HEK293 (cell line): ENCODE results near the gene SMIM29.

Source experiments
- CTCF ChIA-PET: fragments of 350-600 bp; formaldehyde crosslinking; extraction: SDS; loops from one replicate; lab custom pipeline; 2021; ENCODE audit warnings: antibody characterized with exemption; lab: Yijun Ruan, JAX
- POLR2A ChIA-PET: fragments of 300-600 bp; formaldehyde crosslinking; extraction: SDS; loops from one replicate; lab custom pipeline; 2020; ENCODE audit warnings: antibody characterized with exemption, inconsistent platforms; lab: Yijun Ruan, JAX
- H3K27ac ChIP-seq: fragments of 200-500 bp; sonication (Bioruptor generic); 2 replicates; pipeline ENCODE4 v1.5.1; 2014; ENCODE audit warnings: low read depth, low read length, control low read depth, inconsistent platforms; ENCODE audit errors: extremely low read depth
- H3K36me3 ChIP-seq, 2 experiments: fragments of 200-500 bp in 1 of 2; sonication (Bioruptor generic) in 1 of 2; 1 replicate in 1 of 2; 2 replicates in 1 of 2; pipeline ENCODE4 v1.5.1; 2014 to 2017; ENCODE audit warnings: inconsistent platforms in 2 of 2, low read length in 2 of 2; ENCODE audit not compliant: control insufficient read depth in 2 of 2, insufficient read depth in 1 of 2
- H3K4me1 ChIP-seq: fragments of 200-500 bp; sonication (Bioruptor generic); 2 replicates; pipeline ENCODE4 v1.5.1; 2014; ENCODE audit warnings: mild to moderate bottlenecking, low read length, inconsistent platforms; ENCODE audit not compliant: control insufficient read depth, insufficient read depth
- H3K4me3 ChIP-seq: 2 replicates; pipeline ENCODE4 v1.5.1; 2011; ENCODE audit warnings: low read depth, mild to moderate bottlenecking, control low read depth, low read length, moderate library complexity
- H3K9me3 ChIP-seq: fragments of 200-500 bp; sonication (Bioruptor generic); 2 replicates; pipeline ENCODE4 v1.5.1; 2014; ENCODE audit warnings: low read depth, low read length, inconsistent platforms; ENCODE audit not compliant: control insufficient read depth, insufficient read depth
- BCL11A ChIP-seq: fragments of 450-650 bp; formaldehyde crosslinking; IDR thresholded peaks from 2 replicates; pipeline ENCODE4 v1.5.1; 2016; ENCODE audit warnings: low read depth, missing biosample characterization, missing genetic modification characterization
- GFI1B ChIP-seq: fragments of 450-650 bp; formaldehyde crosslinking; IDR thresholded peaks from 2 replicates; pipeline ENCODE4 v1.5.1; 2016; ENCODE audit warnings: missing biosample characterization, missing genetic modification characterization
- HOXD13 ChIP-seq: sonication (generic); formaldehyde crosslinking; IDR thresholded peaks from 2 replicates; pipeline ENCODE4 v1.8.0; 2022; ENCODE audit warnings: missing genetic modification reagents, borderline replicate concordance
- KLF8 ChIP-seq: fragments of 450-650 bp; formaldehyde crosslinking; IDR thresholded peaks from 2 replicates; pipeline ENCODE4 v1.5.1; 2016; ENCODE audit warnings: missing biosample characterization, missing genetic modification characterization
- MEIS1 ChIP-seq: sonication (generic); formaldehyde crosslinking; IDR thresholded peaks from 2 replicates; pipeline ENCODE4 v1.8.1; 2022; ENCODE audit warnings: missing genetic modification reagents, mild to moderate bottlenecking, borderline replicate concordance
- ZBTB7A ChIP-seq: fragments of 450-650 bp; formaldehyde crosslinking; IDR thresholded peaks from 2 replicates; pipeline ENCODE4 v1.5.1; 2016; ENCODE audit warnings: low read depth, missing biosample characterization, missing genetic modification characterization
- ZNF112 ChIP-seq: fragments of 450-650 bp; formaldehyde crosslinking; IDR thresholded peaks from 2 replicates; pipeline ENCODE4 v1.5.0; 2017; ENCODE audit warnings: missing biosample characterization, missing genetic modification characterization
- ZNF121 ChIP-seq: fragments of 450-650 bp; formaldehyde crosslinking; IDR thresholded peaks from 2 replicates; pipeline ENCODE4 v1.5.1; 2016; ENCODE audit warnings: missing biosample characterization, missing genetic modification characterization
- ZNF140 ChIP-seq: fragments of 450-650 bp; formaldehyde crosslinking; IDR thresholded peaks from 2 replicates; pipeline ENCODE4 v1.5.1; 2016; ENCODE audit warnings: missing biosample characterization, missing genetic modification characterization
- ZNF157 ChIP-seq: fragments of 450-650 bp; formaldehyde crosslinking; IDR thresholded peaks from 2 replicates; pipeline ENCODE4 v1.5.1; 2016; ENCODE audit warnings: missing biosample characterization, missing genetic modification characterization
- ZNF16 ChIP-seq: fragments of 450-650 bp; formaldehyde crosslinking; IDR thresholded peaks from 2 replicates; pipeline ENCODE4 v1.5.1; 2016; ENCODE audit warnings: low read depth, missing biosample characterization, missing genetic modification characterization
- ZNF184 ChIP-seq: fragments of 450-650 bp; IDR thresholded peaks from 2 replicates; pipeline ENCODE4 v1.5.1; 2018; ENCODE audit warnings: missing biosample characterization, mild to moderate bottlenecking, missing genetic modification characterization
- ZNF202 ChIP-seq: fragments of 450-650 bp; formaldehyde crosslinking; IDR thresholded peaks from 2 replicates; pipeline ENCODE4 v1.5.1; 2016; ENCODE audit warnings: missing biosample characterization, missing genetic modification characterization, borderline replicate concordance
- ZNF324 ChIP-seq: fragments of 450-650 bp; formaldehyde crosslinking; IDR thresholded peaks from 2 replicates; pipeline ENCODE4 v1.5.1; 2016; ENCODE audit warnings: missing biosample characterization, missing genetic modification characterization
- ZNF416 ChIP-seq: fragments of 450-650 bp; formaldehyde crosslinking; IDR thresholded peaks from 2 replicates; pipeline ENCODE4 v1.5.1; 2016; ENCODE audit warnings: missing biosample characterization, missing genetic modification characterization
- ZNF747 ChIP-seq: fragments of 450-650 bp; formaldehyde crosslinking; IDR thresholded peaks from 2 replicates; pipeline ENCODE4 v1.5.1; 2016; ENCODE audit warnings: missing biosample characterization, missing genetic modification characterization
- ZNF768 ChIP-seq: fragments of 450-650 bp; formaldehyde crosslinking; IDR thresholded peaks from 2 replicates; pipeline ENCODE4 v1.5.1; 2018; ENCODE audit warnings: missing biosample characterization, mild to moderate bottlenecking, missing genetic modification characterization
- TF ChIP-seq, protein P1 (sequence below): fragments of 450-650 bp; formaldehyde crosslinking; IDR thresholded peaks from 2 replicates; pipeline ENCODE4 v1.5.1; 2016; ENCODE audit warnings: missing biosample characterization, missing genetic modification characterization
- TF ChIP-seq, protein P2 (sequence below): fragments of 450-650 bp; formaldehyde crosslinking; IDR thresholded peaks from 2 replicates; pipeline ENCODE4 v1.5.1; 2017; ENCODE audit warnings: missing biosample characterization, missing genetic modification characterization
- TF ChIP-seq, protein P3 (sequence below): fragments of 450-650 bp; formaldehyde crosslinking; IDR thresholded peaks from 2 replicates; pipeline ENCODE4 v1.5.1; 2016; ENCODE audit warnings: missing biosample characterization, missing genetic modification characterization
- TF ChIP-seq, protein P4 (sequence below): fragments of 450-650 bp; formaldehyde crosslinking; IDR thresholded peaks from 2 replicates; pipeline ENCODE4 v1.5.1; 2016; ENCODE audit warnings: missing biosample characterization, missing genetic modification characterization
- TF ChIP-seq, protein P5 (sequence below): fragments of 450-650 bp; formaldehyde crosslinking; IDR thresholded peaks from 2 replicates; pipeline ENCODE4 v1.5.1; 2017; ENCODE audit warnings: missing biosample characterization, missing genetic modification characterization
- TF ChIP-seq, protein P6 (sequence below): fragments of 450-650 bp; formaldehyde crosslinking; IDR thresholded peaks from 2 replicates; pipeline ENCODE4 v1.5.1; 2016; ENCODE audit warnings: missing biosample characterization, missing genetic modification characterization

Gene SMIM29

DNA sequence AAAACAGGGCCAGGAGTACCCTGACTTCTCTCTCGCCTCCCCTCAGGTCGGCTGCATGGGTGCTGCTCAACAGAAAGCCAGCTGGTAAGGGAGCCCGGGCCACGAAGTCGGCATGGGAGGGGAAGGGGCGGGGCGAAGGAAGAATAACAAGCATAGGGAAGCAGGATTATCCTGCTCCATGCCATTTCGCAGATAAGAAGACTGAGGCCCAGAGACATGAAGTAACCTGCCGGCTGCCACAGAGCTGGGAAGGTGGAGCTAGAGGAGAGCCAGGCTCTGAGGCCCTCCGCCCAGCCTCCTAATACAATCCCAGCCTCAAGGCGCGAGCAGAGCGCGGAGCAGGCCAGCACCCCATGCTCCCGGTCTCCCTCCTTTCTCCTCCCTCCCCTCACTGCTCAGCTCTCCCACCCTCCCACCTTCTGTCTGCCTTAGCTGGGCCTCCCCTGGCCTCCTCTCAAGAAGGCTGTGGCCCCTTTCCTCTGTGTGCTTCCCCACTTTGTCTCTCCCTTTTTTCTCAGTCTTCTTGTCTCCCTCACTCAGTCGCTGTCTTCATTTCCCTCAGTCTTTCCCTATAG is 25.3 kb downstream of the SMIM29 start (continued):
- TF ChIP-seq ZNF747 (no peak), ZNF16 (tag by site-specific recombination) (0 out of 2 replicates have a peak, but pooled peaks have one; percentile 35), ZNF184 (tag by site-specific recombination) (no peak), GFI1B (tag by site-specific recombination) (no peak), ZNF121 (tag by site-specific recombination) (0 out of 2 replicates have a peak, but pooled peaks have one; percentile 8), ZNF768 (tag by site-specific recombination) (peak; percentile 25; the same call in 1 of the 2 replicates), ZNF140 (tag by site-specific recombination) (no peak), HOXD13 (no peak), ZNF416 (tag by site-specific recombination) (no peak), ZNF324 (tag by site-specific recombination) (no peak; the same call in 1 of the 2 replicates)
- TF ChIP-seq, protein P1, sequence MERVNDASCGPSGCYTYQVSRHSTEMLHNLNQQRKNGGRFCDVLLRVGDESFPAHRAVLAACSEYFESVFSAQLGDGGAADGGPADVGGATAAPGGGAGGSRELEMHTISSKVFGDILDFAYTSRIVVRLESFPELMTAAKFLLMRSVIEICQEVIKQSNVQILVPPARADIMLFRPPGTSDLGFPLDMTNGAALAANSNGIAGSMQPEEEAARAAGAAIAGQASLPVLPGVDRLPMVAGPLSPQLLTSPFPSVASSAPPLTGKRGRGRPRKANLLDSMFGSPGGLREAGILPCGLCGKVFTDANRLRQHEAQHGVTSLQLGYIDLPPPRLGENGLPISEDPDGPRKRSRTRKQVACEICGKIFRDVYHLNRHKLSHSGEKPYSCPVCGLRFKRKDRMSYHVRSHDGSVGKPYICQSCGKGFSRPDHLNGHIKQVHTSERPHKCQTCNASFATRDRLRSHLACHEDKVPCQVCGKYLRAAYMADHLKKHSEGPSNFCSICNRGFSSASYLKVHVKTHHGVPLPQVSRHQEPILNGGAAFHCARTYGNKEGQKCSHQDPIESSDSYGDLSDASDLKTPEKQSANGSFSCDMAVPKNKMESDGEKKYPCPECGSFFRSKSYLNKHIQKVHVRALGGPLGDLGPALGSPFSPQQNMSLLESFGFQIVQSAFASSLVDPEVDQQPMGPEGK: peak; percentile 50
- TF ChIP-seq, protein P2, sequence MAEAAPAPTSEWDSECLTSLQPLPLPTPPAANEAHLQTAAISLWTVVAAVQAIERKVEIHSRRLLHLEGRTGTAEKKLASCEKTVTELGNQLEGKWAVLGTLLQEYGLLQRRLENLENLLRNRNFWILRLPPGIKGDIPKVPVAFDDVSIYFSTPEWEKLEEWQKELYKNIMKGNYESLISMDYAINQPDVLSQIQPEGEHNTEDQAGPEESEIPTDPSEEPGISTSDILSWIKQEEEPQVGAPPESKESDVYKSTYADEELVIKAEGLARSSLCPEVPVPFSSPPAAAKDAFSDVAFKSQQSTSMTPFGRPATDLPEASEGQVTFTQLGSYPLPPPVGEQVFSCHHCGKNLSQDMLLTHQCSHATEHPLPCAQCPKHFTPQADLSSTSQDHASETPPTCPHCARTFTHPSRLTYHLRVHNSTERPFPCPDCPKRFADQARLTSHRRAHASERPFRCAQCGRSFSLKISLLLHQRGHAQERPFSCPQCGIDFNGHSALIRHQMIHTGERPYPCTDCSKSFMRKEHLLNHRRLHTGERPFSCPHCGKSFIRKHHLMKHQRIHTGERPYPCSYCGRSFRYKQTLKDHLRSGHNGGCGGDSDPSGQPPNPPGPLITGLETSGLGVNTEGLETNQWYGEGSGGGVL (tag by site-specific recombination): peak; percentile 78

DNA sequence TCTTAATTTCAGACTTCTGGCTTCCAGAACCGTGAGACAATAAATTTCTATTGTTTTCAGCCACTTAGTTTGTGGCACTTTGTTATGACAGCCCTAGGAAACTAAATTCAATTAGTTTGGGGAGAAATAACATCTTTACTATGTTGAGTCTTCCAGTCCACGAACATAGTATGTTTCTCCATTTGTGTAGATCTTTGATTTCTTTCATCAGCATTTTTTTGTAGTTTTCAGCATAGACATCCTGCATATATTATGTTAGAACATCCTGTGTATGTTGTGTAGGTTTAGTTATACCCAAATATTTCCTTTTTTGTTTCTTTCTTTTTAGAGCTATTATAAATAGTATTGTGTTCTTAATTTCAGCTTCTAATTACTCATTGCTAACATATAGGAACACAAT is 30.1 kb downstream of the SMIM29 start:
- no peak overlapping the region for H3K27ac ChIP-seq
- H3K4me1 ChIP-seq: no peaks in the 10 kb centered on the region
- POLR2A ChIA-PET: no interaction called here
- TF ChIP-seq ZNF202 (tag by site-specific recombination) (no peak), BCL11A (tag by site-specific recombination) (no peak), KLF8 (tag by site-specific recombination) (no peak), ZBTB7A (tag by site-specific recombination) (no peak), ZNF157 (tag by site-specific recombination) (no peak), MEIS1 (CRISPR knock-in tag) (no peak), ZNF112 (tag by site-specific recombination) (no peak)
- TF ChIP-seq, protein P3, sequence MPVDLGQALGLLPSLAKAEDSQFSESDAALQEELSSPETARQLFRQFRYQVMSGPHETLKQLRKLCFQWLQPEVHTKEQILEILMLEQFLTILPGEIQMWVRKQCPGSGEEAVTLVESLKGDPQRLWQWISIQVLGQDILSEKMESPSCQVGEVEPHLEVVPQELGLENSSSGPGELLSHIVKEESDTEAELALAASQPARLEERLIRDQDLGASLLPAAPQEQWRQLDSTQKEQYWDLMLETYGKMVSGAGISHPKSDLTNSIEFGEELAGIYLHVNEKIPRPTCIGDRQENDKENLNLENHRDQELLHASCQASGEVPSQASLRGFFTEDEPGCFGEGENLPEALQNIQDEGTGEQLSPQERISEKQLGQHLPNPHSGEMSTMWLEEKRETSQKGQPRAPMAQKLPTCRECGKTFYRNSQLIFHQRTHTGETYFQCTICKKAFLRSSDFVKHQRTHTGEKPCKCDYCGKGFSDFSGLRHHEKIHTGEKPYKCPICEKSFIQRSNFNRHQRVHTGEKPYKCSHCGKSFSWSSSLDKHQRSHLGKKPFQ (tag by site-specific recombination): no peak
- TF ChIP-seq, protein P4, sequence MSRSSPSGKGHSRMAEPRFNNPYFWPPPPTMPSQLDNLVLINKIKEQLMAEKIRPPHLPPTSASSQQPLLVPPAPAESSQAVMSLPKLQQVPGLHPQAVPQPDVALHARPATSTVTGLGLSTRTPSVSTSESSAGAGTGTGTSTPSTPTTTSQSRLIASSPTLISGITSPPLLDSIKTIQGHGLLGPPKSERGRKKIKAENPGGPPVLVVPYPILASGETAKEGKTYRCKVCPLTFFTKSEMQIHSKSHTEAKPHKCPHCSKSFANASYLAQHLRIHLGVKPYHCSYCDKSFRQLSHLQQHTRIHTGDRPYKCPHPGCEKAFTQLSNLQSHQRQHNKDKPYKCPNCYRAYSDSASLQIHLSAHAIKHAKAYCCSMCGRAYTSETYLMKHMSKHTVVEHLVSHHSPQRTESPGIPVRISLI (tag by site-specific recombination): no peak
- TF ChIP-seq, protein P1: no peak
- TF ChIP-seq, protein P5, sequence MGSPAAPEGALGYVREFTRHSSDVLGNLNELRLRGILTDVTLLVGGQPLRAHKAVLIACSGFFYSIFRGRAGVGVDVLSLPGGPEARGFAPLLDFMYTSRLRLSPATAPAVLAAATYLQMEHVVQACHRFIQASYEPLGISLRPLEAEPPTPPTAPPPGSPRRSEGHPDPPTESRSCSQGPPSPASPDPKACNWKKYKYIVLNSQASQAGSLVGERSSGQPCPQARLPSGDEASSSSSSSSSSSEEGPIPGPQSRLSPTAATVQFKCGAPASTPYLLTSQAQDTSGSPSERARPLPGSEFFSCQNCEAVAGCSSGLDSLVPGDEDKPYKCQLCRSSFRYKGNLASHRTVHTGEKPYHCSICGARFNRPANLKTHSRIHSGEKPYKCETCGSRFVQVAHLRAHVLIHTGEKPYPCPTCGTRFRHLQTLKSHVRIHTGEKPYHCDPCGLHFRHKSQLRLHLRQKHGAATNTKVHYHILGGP (tag by site-specific recombination): no peak
- TF ChIP-seq, protein P6, sequence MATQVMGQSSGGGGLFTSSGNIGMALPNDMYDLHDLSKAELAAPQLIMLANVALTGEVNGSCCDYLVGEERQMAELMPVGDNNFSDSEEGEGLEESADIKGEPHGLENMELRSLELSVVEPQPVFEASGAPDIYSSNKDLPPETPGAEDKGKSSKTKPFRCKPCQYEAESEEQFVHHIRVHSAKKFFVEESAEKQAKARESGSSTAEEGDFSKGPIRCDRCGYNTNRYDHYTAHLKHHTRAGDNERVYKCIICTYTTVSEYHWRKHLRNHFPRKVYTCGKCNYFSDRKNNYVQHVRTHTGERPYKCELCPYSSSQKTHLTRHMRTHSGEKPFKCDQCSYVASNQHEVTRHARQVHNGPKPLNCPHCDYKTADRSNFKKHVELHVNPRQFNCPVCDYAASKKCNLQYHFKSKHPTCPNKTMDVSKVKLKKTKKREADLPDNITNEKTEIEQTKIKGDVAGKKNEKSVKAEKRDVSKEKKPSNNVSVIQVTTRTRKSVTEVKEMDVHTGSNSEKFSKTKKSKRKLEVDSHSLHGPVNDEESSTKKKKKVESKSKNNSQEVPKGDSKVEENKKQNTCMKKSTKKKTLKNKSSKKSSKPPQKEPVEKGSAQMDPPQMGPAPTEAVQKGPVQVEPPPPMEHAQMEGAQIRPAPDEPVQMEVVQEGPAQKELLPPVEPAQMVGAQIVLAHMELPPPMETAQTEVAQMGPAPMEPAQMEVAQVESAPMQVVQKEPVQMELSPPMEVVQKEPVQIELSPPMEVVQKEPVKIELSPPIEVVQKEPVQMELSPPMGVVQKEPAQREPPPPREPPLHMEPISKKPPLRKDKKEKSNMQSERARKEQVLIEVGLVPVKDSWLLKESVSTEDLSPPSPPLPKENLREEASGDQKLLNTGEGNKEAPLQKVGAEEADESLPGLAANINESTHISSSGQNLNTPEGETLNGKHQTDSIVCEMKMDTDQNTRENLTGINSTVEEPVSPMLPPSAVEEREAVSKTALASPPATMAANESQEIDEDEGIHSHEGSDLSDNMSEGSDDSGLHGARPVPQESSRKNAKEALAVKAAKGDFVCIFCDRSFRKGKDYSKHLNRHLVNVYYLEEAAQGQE (tag by site-specific recombination): no peak
- CTCF ChIA-PET: interaction anchor here (0.6 to 0.7 kb wide), 2 partner anchors 595 to 1189 kb away, joined by 3 to 4 read pairs; no protein-coding TSS in a partner anchor
- no peak overlapping the region for H3K4me3 ChIP-seq
- H3K9me3 ChIP-seq: no peaks in the 10 kb centered on the region
- H3K36me3 ChIP-seq: no peaks in the 10 kb centered on the region
